GM19328 (cell line): Measurements from ENCODE around the gene NRAP.
A peak's percentile ranks its signal among the peaks of the same experiment; 100 is the strongest.
"Not testable (repeated sequence)": the region's sequence is repeated elsewhere in the genome, so short reads cannot be mapped to it uniquely, and the experiment has no call there.

ENCODE experiments used
- ATAC-seq: cut with Tn5 transposase; IDR thresholded peaks from one replicate; pipeline ENCODE4 v1.9.1; 2021; ENCODE audit warnings: mild to moderate bottlenecking, moderate library complexity; ENCODE audit not compliant: unreplicated experiment

Gene NRAP

DNA sequence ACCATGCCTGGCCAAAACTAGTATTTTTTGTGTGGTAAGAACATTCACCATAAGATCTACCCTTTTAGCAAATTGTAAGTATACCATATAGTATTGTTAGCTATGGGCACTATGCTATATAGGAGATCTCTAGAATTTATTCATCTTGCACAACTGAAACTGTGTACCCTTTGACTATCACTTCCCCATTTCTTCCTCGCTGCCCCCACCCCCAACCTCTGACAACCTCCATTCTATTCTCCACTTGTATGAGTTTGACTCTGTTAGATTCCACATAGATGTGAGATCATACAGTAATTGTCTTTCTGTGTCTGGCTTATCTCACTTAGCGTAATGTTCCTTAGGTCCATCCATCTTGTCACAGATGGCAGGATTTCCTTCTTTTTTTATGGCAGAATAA, 19.5 kb upstream of the NRAP start:
- no peak for ATAC-seq

DNA sequence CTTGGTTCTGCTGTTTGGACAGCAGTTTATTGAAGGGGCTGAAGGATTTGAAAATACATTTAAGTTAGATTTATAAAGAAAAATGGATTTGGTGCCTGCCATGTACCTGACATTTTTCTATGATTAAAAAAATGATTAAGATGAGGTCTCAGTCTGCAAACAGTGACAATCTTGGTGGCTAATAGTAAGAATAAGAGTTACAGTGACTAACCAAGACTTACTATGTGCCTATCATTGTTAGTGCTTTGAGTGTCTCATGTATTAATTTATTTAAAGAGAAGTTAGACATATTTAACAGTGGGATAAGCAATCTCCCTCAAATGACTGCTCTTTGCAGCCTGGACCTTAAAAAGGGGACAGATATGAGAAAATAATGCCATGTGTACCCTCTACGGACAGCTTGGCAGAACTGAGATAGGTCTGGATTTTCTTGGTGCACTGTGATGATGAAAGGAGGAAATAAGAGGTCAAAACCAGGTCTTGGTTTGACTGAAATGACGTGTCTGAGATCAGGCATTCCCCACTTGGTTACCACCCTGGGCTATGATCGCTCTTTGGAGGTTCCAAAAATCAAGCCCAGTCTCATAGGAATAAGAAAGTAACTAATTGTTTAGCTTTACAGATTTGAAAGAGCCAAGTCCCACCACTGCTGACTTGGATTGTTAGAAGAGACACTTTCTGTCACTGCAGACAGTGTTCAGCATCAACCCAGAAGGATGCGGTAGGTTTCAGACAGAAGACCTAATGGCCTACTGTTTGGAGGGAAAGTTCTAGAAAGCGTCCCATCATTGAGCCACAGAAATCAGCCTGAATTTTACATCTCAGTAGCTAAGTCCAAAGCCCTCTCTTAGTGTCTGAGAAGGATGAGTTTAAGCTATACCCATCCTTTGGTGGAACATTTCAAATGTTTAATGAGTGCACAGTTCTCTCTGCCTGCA, 18.0 kb upstream of the NRAP start:
- ATAC-seq, result peak; percentile 41

DNA sequence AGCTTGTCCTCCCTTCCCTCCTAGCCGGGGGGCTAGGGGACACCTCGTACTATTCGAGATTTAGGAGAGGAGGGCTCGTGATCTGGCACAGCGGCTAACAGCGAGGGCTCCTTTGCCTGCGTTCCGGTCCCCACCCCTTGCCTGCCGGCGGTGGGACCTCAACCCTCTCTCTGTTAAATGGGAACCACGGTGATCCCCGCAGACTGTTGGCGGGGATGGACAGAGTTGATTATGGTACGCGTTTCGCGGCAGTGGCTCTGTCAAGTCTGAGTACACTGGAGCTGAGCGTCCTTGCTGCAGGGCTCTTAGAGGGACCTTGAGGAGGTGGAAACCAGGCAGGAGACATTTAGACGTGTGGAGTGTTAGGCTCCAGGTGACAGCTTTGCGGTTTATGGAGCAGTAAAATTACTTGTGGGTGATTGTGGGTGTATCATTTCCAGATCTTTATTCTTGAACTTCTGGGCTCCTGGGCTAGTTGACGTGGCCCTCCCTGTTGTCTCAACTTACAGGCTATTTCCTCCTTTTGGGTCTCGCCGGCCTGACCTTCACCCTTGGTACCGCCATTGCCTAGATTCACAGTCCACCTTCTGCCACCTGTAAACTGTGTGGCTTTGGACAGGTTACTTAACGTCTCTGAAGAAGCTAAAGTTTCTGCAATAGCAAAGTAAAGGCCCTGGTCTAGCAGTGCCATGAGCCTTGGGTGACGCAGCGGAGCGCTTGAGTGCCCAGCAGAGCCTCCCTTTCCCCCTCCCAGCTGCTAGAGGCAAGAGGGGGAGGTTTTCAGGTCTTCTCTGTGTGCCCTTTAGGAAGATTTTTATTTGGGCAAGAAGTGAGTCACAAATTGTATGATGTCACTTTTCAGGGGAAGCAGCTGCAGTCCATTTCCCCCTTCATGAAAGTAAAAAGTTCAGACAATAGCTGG, 16.6 kb upstream of the NRAP start:
- ATAC-seq, result peak; percentile 10

DNA sequence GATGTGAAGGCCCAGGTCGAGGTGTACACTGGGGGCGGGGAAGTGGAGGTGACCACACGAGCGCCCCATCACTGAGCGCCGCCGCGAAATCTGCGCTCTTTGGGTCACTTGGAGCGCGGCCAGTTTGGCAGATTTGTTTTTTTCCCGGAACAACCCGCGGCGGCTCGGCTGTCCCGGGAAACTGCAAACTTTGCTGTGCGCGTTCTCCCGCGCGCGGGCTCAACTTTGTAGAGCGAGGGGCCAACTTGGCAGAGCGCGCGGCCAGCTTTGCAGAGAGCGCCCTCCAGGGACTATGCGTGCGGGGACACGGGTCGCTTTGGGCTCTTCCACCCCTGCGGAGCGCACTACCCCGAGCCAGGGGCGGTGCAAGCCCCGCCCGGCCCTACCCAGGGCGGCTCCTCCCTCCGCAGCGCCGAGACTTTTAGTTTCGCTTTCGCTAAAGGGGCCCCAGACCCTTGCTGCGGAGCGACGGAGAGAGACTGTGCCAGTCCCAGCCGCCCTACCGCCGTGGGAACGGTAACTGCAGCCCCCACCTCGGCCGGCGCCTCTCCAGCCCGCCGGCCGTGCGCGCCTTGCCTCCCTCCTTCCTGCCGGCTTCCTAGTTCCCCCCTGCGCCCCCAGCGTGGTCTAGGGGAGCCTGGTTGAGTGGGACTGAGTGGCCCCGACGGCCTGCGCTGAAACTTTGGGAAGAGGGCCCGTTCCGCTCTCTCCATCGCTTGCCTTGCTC, 15.8 kb upstream of the NRAP start, which contains the start of gene CASP7:
TSS of gene CASP7 (plus strand) at position 450 of the 727 bp plus-strand sequence. CDS start 17,582 bp downstream, outside the sequence.
- peak; percentile 72 for ATAC-seq

DNA sequence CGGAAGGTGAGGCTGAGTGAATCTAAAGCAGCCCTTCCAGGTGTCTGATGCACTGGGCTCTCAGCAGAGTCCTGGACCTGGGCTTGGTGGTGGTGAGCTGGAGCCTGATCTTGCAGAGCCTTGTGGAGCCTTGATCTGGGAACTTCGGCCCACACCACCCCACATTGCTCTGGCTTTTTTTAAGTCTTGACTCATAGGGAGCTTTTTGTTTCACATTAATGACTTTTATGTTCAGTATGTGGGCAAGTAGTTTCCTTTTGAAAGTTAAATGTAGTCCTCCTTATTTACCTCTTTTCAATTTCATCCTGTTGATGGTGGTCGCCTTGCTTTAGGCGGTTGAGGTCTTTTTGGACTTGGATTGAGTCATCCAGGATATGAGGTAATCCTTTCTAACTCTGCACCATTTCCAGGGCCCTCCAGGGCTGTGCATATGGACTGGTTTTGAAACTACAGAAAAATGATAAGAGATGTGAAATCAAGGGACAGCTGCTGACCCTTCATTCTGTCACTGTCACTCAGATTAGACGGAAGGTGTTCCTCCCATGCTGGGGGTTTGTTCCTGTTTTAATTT, 2.9 kb upstream of the NRAP start:
- ATAC-seq, result peak; percentile 63

DNA sequence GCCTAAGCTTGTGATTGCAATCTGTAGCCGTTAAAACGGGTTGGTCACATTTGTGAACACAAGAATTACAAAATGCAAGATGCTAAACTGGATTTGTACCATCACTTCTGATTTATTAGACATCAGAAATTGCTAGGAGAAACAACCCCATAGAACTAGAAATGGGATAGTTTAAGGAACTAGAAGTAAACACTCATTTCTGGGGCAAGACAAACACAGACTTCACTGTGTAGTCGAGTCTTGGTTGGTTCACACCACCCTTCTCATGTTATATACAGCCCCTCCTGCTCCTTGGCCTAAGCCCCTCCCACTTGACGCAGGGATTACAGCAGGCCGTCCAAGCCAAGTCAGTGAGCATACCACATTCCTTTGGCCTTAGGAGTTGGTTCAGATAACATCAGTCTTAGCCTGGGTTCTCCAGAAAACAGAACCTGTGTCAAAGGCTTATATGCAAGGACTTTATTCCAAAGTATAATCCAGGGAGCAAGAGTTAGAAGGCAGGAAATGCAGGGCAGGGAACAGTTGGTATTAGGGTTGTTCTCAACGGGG, 2.0 kb upstream of the NRAP start:
- ATAC-seq, result no peak

DNA sequence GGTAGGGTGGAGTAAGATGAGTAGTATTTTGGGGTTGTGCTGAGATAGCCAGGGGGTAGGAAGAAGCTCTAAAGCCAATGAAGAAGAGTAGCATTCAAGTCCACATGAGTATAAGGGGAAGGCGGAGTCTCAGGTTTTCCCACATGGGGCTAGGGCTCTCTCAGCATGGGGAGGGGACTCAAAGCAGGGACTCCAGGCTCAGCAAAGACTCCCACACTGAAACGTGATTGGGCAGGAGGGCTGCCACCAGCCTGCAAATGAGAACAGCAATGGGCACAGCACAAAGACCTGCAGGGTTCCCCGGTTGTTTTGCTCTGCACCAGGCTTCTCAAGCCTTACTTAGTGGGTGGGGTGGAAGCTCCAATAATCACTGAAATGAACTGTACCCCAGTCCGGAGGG, 1.5 kb upstream of the NRAP start:
- ATAC-seq, result no peak

DNA sequence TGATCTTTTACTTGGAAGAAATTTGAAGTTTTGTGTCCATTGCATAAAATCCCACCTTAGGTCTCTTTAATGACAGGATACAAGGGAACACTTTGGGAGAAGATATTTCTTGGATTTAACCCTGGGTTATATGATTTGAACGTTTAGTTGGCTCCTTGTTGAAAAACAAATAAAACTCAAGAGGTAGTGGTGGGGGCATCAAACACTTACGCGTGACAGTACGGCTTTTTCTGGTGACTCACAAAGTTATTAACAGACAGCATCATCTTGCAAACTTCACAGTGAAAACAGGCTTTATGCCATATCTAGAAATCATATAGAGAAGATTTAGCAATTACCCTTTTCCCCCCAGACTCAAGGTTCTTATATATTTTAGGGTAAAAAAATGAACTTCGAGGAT, 699 bp downstream of the NRAP start:
- no peak for ATAC-seq

DNA sequence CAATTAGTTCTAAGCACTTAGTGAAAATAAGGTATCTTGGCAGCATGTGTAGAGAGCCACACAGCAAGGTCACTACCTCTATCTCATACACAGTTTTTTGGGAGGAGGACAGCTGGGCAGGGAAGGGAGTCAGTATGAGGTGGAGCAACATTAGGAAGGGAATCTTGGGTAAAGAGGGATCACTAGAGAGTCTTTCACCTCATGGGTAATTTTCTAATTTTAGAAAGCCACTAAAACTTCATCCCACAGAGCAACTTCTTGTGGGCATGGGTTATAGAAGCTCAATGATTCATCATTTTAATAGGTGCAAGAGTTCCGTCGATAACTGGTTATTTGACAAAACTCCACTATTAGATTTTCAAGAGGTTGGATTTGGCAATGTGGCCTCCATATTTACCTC, 2.5 kb downstream of the NRAP start:
- ATAC-seq, result no peak

DNA sequence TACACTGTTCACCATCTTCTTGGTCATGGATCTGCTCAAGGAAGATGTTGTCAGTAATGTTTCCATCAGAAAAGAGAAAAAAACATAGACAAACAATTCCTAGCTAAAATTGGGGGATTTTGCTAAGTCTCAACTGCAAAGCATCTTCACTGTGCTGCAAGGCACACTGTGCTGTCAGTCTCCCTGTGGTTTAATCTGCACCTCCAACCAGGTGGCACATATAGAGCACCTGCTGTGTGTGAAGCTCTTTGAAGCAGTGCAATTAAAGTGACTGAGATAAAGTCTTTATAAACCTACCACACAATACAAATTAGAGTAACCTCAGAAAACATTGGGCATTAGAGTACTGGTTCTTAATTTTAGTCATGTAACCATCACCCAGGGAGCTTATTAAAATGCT, 6.3 kb downstream of the NRAP start:
- ATAC-seq, result no peak

DNA sequence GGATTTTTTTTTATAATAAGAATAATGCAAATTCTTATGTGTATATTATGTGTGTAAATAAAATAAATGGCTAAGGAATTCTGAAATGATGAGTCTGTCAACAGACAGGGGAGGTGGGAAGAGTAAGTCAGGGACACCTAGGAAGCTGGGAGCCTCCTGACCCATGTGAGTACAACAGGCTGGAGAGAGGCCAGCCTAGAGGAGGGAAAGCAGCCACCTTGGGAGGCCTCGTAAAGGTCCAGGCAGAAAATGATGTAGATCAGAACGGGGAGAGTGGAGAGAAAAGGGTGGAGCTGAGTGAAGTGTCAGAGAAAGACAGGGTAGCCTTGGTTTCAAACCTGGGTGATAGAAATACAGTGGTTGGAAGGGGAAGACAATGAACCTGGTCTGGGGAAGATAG, 6.9 kb downstream of the NRAP start:
- ATAC-seq, result no peak

DNA sequence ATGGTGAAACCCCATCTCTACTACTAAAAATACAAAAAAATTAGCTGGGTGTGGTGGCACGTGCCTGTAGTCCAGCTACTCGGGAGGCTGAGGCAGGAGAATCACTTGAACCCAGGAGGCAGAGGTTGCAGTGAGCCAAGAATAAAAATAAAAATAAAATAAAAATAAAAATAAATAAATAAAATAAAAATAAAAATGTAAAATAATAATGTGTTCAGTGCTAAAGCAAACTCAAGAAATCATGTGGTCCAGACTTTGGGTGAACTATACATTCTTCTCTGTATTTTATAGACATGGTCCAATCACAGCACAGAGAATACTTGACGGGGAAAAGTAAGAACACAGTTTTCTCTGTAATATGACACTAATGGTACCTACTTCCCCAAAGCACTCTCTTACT, 11.4 kb downstream of the NRAP start:
- ATAC-seq, result not testable (repeated sequence)

DNA sequence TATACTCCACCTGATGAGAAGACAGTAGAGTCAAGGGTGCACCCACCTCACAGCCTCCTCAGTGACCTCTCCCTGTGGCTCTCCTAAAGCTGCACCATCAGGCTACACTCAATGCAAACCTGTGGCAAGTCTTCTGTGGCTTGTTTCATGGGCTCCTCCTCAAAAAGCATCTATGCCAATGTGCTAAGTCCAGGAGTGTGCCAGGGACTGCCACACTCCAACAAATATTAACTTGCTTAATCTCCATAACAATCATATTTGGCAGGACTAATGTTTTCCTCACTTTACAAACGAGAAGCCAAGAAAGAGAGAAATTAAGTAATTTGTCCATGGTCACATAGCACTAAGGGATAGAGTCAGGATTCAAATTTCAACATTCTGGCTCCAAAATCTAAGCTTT, 11.9 kb downstream of the NRAP start:
- no peak for ATAC-seq

DNA sequence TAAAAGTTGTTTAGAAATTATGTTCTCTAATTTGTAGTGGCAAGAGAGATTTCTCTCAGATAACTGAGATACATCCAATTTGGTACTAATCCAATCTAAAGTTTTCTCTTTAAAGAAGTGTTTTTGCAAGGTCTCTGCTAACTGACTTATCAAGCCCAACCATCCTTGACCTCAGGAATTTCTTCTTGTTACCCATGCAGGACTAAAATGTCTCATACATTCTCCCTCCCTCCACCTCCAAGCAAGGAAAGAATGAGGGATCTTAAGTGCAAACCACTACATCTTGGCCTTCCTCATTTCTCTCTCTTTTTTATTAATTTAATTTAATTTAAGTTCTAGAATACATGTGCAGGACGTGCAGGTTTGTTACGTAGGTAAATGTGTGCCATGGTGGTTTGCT, 12.8 kb downstream of the NRAP start:
- ATAC-seq, result no peak

DNA sequence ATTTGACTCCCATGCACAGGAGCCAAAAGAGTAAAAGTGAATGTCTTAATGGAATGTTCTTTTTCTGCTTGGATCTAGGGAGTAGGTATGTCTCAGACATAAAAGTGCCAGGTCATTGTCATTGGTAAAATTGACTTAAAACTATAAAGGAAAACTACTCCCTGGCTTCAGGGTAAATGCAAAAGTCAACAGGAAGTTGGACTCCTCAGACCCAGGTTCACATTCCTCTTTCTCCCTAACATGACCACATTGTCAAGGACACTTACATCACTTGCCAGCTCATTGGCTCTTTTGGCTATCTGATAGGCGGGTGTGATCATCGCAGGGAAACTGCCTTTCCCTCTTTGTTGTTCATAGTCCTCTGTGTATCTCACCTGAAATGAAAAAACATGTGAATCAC, 13.7 kb downstream of the NRAP start:
- no peak for ATAC-seq

DNA sequence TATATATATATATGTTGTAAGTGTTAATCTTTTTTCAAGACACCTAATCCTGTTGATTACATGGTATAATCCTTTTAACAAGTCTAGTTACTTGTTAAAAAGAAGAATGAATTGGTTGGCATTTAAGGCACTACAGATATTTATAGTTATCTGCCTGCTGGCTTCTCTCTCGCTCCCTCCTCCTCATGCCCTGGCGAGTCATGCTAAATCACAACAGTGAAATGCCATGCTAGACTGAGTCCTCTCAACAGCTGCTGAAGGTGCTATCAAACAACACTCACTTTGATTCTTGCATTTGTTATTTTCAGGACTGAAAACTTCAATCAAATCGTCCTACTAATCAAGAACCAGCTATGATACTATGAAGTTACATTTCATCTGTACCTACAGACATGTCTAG, 15.4 kb downstream of the NRAP start:
- ATAC-seq, result no peak

DNA sequence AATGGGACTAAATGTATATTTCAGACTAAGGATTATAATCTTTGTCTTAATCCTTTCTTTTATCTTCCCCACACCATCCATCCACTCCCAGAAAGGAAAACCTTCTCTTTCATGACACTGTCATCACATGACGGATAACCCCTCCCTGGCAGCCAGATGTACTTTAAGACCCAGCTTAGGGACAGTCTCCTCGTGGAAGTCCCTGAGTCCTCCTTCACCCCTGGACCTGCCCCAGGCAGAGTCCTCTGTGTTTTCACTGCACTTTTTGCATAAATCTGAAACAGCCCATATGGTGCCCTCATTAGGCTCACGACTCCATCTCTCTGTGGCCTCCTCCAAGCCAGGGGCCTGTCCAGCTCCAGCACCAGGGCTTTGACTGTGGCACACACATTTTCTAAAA, 16.0 kb downstream of the NRAP start:
- no peak for ATAC-seq

DNA sequence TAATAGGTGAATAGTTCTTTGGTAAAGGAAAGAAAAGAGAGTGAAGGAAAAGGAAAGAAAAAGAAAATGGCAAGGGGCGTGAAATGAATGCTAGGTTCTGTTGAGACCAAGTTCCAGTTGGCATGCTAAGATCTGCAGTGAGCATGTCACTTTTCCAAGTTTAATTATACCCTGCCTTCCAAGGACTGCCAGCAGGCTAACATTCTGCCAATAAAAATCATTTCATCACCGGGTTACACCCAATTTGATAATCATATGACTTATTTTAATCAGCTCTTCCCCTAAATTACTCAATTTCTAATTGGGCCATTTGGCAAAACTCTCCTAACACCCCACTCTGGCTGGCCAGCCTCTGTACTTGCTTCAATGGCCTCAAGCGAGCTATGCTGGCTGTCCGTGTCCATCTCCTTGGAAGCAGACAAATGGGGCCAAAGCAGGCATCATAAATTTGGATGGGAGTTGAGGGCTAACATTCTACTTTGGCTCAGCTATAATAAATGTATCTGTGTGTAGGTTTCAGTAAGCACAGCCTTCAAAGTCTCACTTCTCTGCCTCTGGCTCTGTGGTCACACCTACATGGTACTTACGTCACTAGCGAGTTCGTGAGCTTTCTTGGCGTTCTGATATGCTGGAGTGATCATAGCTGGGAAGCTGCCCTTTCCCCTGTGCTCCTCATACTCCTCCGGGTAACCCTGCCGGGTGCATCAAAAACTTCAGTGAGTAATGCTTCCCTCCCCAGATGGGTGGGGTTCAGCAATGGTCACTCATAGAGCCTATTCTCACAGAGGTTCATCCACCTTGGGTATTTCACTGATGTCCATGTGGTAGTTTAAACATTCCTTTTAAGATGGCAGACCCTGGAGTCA, 17.3 kb downstream of the NRAP start:
- ATAC-seq, result no peak
